Measurements from ENCODE around the gene CDKN1C.

GRCh38 chr11:2855162-2855561, 30.4 kb downstream of the CDKN1C start:
- TF ChIP-seq REST (IDR thresholded peaks at IDR 0.05; ENCODE audit: low read depth): no peak
- no peak for TF ChIP-seq TEAD4 (IDR thresholded peaks at IDR 0.05)
- TF ChIP-seq, protein P1, sequence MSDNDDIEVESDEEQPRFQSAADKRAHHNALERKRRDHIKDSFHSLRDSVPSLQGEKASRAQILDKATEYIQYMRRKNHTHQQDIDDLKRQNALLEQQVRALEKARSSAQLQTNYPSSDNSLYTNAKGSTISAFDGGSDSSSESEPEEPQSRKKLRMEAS (IDR thresholded peaks at IDR 0.05): no peak
- TF ChIP-seq TCF12 (IDR thresholded peaks at IDR 0.05; ENCODE audit: low read depth): no peak
- no peak for TF ChIP-seq EP300 (IDR thresholded peaks at IDR 0.05; ENCODE audit: borderline replicate concordance)
- TF ChIP-seq TAF1 (IDR thresholded peaks at IDR 0.05; ENCODE audit: low read depth): no peak
- TF ChIP-seq FOXM1 (IDR thresholded peaks at IDR 0.05; ENCODE audit: borderline replicate concordance, low read depth): no peak
- TF ChIP-seq ZBTB7A (IDR thresholded peaks at IDR 0.05; ENCODE audit: low read depth): no peak
